Colon (tissue), 2 donors: ENCODE results near the gene SHB.

Source experiments
- FAIRE-seq: peaks from 2 replicates; lab custom pipeline; 2012; peaks lifted over from hg19 to GRCh38; lab: Jason Lieb, UNC
- donor health status: control.
- donor health status: control.

SHB gene

GRCh38 chr9:38088006-38088925 lies 19.2 kb upstream of the SHB start:
- FAIRE-seq = no peak

- no peak for FAIRE-seq
Observed at GRCh38 chr9:38086496-38086895, 17.5 kb upstream of the SHB start.

- FAIRE-seq = no peak
Observed at GRCh38 chr9:38085308-38085707, 16.3 kb upstream of the SHB start.

GRCh38 chr9:38084556-38084880 lies 15.5 kb upstream of the SHB start:
- FAIRE-seq = no peak

GRCh38 chr9:38083858-38084555 lies 15.0 kb upstream of the SHB start:
- no peak for FAIRE-seq

GRCh38 chr9:38082446-38083287 lies 13.6 kb upstream of the SHB start:
- no peak for FAIRE-seq

GRCh38 chr9:38081356-38082108 lies 12.5 kb upstream of the SHB start:
- no peak for FAIRE-seq

GRCh38 chr9:38079461-38080031 lies 10.5 kb upstream of the SHB start:
- no peak for FAIRE-seq

- no peak for FAIRE-seq
Observed at GRCh38 chr9:38075272-38075671, 6.2 kb upstream of the SHB start.

- FAIRE-seq = no peak
Observed at GRCh38 chr9:38074441-38074961, 5.5 kb upstream of the SHB start.

GRCh38 chr9:38073882-38074281 lies 4.9 kb upstream of the SHB start:
- FAIRE-seq = no peak

- no peak for FAIRE-seq
Observed at GRCh38 chr9:38071470-38072134, 2.6 kb upstream of the SHB start.

GRCh38 chr9:38067859-38068681 lies 957 bp downstream of the SHB start:
- no peak for FAIRE-seq

- no peak for FAIRE-seq
Observed at GRCh38 chr9:38066914-38067858, 1.8 kb downstream of the SHB start.

- FAIRE-seq = no peak
Observed at GRCh38 chr9:38066197-38066913, 2.7 kb downstream of the SHB start.

GRCh38 chr9:38065369-38066075 lies 3.5 kb downstream of the SHB start:
- FAIRE-seq = no peak

GRCh38 chr9:38064842-38065368 lies 4.1 kb downstream of the SHB start:
- no peak for FAIRE-seq
